PC-9 (cell line): ENCODE results near the gene ZNF516. TPM values are rescaled to one million over a fixed set of nuclear protein-coding genes. Genes with fewer than 3 reads are reported as not detected.

Source experiments
- BruUV-seq: library from RNA; stranded (reverse); fragments of 400-500 nt; replicated peaks from 2 replicates; lab custom pipeline; 2021; lab: Mats Ljungman, UMichigan
- CTCF ChIA-PET: fragments of 300-600 bp; sonication (Branson Sonifier 250); formaldehyde crosslinking; loops from one replicate; lab custom pipeline; 2022; ENCODE audit warnings: antibody characterized with exemption; lab: Charles Lee
- POLR2A ChIA-PET: fragments of 300-600 bp; sonication (Branson Sonifier 250); formaldehyde crosslinking; loops from one replicate; lab custom pipeline; 2022; ENCODE audit warnings: antibody characterized with exemption; ENCODE audit not compliant: unreplicated experiment; lab: Charles Lee
- DNase-seq, 2 experiments: peaks; one replicate each; pipeline versions ENCODE4 v3.0.0 to v3.0.0-alpha.2; 2015 to 2022; ENCODE audit warnings: mixed read lengths in 1 of 2
- H2AFZ ChIP-seq: fragments of 200-600 bp; sonication (generic); 2 replicates; pipeline ENCODE4 v1.8.1; 2017; ENCODE audit warnings: antibody characterized with exemption
- H3F3A ChIP-seq: fragments of 200-600 bp; sonication (generic); 2 replicates; pipeline ENCODE4 v1.8.1; 2017; ENCODE audit warnings: antibody characterized with exemption, mild to moderate bottlenecking, low read depth; ENCODE audit not compliant: insufficient read depth
- H3K27ac ChIP-seq: fragments of 200-600 bp; sonication (generic); 2 replicates; pipeline ENCODE4 v1.6.1; 2016; ENCODE audit warnings: mixed run types
- H3K27me3 ChIP-seq: fragments of 200-600 bp; sonication (generic); 2 replicates; pipeline ENCODE4 v1.6.1; 2016; ENCODE audit warnings: low read depth, mixed run types; ENCODE audit not compliant: insufficient read depth
- H3K36me3 ChIP-seq: fragments of 200-600 bp; sonication (generic); 2 replicates; pipeline ENCODE4 v1.6.1; 2016; ENCODE audit warnings: low read depth, mixed run types
- H3K4me1 ChIP-seq: fragments of 200-600 bp; sonication (generic); replicated peaks from 2 replicates; pipeline ENCODE4 v1.6.1; 2016; ENCODE audit warnings: mixed run types; ENCODE audit not compliant: insufficient read depth
- H3K4me2 ChIP-seq: fragments of 200-600 bp; sonication (generic); 2 replicates; pipeline ENCODE4 v1.6.1; 2017; ENCODE audit warnings: mixed run types
- H3K4me3 ChIP-seq: fragments of 200-600 bp; sonication (generic); 2 replicates; pipeline ENCODE4 v1.6.1; 2016; ENCODE audit warnings: mixed run types
- H3K79me2 ChIP-seq: fragments of 200-600 bp; sonication (generic); 2 replicates; pipeline ENCODE4 v1.6.1; 2017; ENCODE audit warnings: low read depth, mixed run types
- H3K9me2 ChIP-seq: fragments of 200-600 bp; sonication (generic); 2 replicates; pipeline ENCODE4 v1.8.1; 2017; ENCODE audit warnings: mild to moderate bottlenecking; ENCODE audit not compliant: insufficient read depth
- H3K9me3 ChIP-seq: fragments of 200-600 bp; sonication (generic); 2 replicates; pipeline ENCODE4 v1.8.1; 2016; ENCODE audit warnings: low read depth; ENCODE audit not compliant: insufficient read depth
- H4K20me1 ChIP-seq: fragments of 200-600 bp; sonication (generic); 2 replicates; pipeline ENCODE4 v1.8.1; 2017; ENCODE audit not compliant: insufficient read depth
- CTCF ChIP-seq: fragments of 200-600 bp; sonication (generic); conservative IDR thresholded peaks from 2 replicates; pipeline ENCODE4 v1.6.1; 2017; ENCODE audit warnings: mixed run types, antibody characterized with exemption, mild to moderate bottlenecking, moderate library complexity
- EZH2 ChIP-seq: fragments of 200-600 bp; sonication (generic); IDR thresholded peaks from 2 replicates; pipeline ENCODE4 v1.8.0; 2017; ENCODE audit warnings: antibody characterized with exemption, low read depth
- intact Hi-C: fragments of 100-400 bp; cut with micrococcal nuclease; formaldehyde crosslinking; loops from one replicate; pipeline ENCODE4 v1.10.0; 2022; ENCODE audit not compliant: unreplicated experiment
- total RNA-seq: library from RNA; stranded (reverse); gene quantifications from 2 replicates; pipeline ENCODE4 v1.2.3, GENCODE V29; 2021

The ZNF516 gene
- total RNA-seq, 1 experiment from 2014 or later, result 32.7 TPM

GRCh38 chr18:76503649-76504386, 8.8 kb upstream of the ZNF516 start:
- ChIA-PET POLR2A (no interaction called here), CTCF (no interaction called here)
- intact Hi-C loops, result no loop called here
- Histone ChIP-seq H3K27ac (no peak overlapping the region), H3K27me3 (no peaks in the 10 kb centered on the region), H3K36me3 (no peaks in the 10 kb centered on the region), H3K9me3 (no peaks in the 10 kb centered on the region), H3K4me1 (no peaks in the 10 kb centered on the region), H4K20me1 (no peaks in the 10 kb centered on the region), H2AFZ (no peak overlapping the region; the same call in 1 of the 2 replicates), H3K79me2 (no peaks in the 10 kb centered on the region), H3K4me3 (no peak overlapping the region), H3K4me2 (no peak overlapping the region), H3F3A (no peaks in the 10 kb centered on the region), H3K9me2 (no peaks in the 10 kb centered on the region)
- no peak for TF ChIP-seq EZH2
- TF ChIP-seq CTCF, result no peak
- no TSS peak for BruUV-seq
- no peak for DNase-seq

- Histone ChIP-seq H3K4me2 (no peak overlapping the region), H3K36me3 (no peaks in the 10 kb centered on the region), H3K79me2 (no peaks in the 10 kb centered on the region), H3F3A (0 out of 2 replicates have a peak, but pooled peaks cover 2% of the 10 kb centered on the region), H2AFZ (no peak overlapping the region), H3K27me3 (no peaks in the 10 kb centered on the region), H3K4me1 (no peaks in the 10 kb centered on the region), H3K9me3 (no peaks in the 10 kb centered on the region), H3K9me2 (no peaks in the 10 kb centered on the region), H3K4me3 (no peak overlapping the region), H3K27ac (no peak overlapping the region), H4K20me1 (no peaks in the 10 kb centered on the region)
- BruUV-seq, result no TSS peak
- ChIA-PET CTCF (no interaction called here), POLR2A (no interaction called here)
- intact Hi-C loops, result no loop called here
- TF ChIP-seq CTCF (no peak), EZH2 (no peak)
- DNase-seq, result no peak
Observed at GRCh38 chr18:76502551-76502950, 7.5 kb upstream of the ZNF516 start.

DNA sequence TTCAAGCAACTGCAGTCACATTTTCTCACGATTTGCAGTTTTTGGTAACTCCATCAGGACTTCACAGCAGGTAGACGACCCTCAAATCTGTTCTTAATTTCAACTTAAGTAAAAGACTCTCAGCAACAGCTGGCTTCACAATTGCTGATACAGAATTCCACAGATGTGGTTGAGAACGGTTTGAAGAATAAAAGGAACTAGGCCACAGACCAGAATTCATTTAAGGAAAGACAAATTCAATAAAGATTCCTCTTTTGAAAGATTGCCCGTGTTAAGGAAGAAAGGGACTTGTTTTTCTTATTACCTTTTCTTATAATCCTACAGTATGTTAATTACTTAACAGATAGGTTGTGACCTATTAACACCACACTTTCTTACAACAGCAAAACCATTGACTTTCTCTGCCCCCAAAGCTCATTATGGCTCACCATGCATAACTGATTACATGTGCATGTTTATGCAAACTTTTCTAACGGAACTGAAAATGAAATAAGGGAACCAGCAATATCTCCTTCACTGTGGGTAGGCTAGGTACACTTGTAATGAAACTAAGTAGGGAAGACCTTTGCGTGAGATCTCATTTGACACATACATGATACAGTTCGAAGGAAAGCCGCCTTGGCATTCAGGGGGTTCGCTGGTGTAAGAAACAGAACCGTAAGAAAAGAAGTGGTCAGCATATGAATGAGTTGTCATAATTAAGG, 4.7 kb upstream of the ZNF516 start:
- Histone ChIP-seq H3K9me3 (no peaks in the 10 kb centered on the region), H3K27me3 (no peaks in the 10 kb centered on the region), H3F3A (peaks cover 13% of the 10 kb centered on the region; the same call in 1 of the 2 replicates), H3K36me3 (no peaks in the 10 kb centered on the region), H3K4me2 (no peak overlapping the region), H3K4me1 (no peaks in the 10 kb centered on the region), H3K27ac (no peak overlapping the region), H4K20me1 (no peaks in the 10 kb centered on the region), H3K4me3 (no peak overlapping the region), H3K9me2 (no peaks in the 10 kb centered on the region), H2AFZ (no peak overlapping the region), H3K79me2 (no peaks in the 10 kb centered on the region)
- POLR2A ChIA-PET, result no interaction called here
- no peak for DNase-seq
- no TSS peak for BruUV-seq
- TF ChIP-seq EZH2 (no peak), CTCF (no peak)
- CTCF ChIA-PET, result no interaction called here
- intact Hi-C loops, result no loop called here
